ENCODE data around the gene GOLGA6A. TPM values are rescaled to one million over a fixed set of nuclear protein-coding genes. Genes with fewer than 3 reads are reported as not detected.
"Not testable (repeated sequence)": the region's sequence is repeated elsewhere in the genome, so short reads cannot be mapped to it uniquely, and the experiment has no call there.

The GOLGA6A gene
- total RNA-seq, 2 experiments from 2014 or later, result 0.14 to 0.84 TPM

- H3K36me3 Mint-ChIP-seq (ENCODE audit: low read depth), result no peaks in the 10 kb centered on the region
- DNase-seq, result no peak
- H3K4me3 Mint-ChIP-seq, result no peak overlapping the region
- CTCF ChIA-PET, result interaction anchor here (0.8 to 1.0 kb wide), 2 partner anchors 183 to 184 kb away, joined by 3 read pairs; no protein-coding TSS in a partner anchor
- peaks cover 15% of the 10 kb centered on the region for H3K4me1 Mint-ChIP-seq (ENCODE audit: low read depth)
- intact Hi-C loops (cut with micrococcal nuclease), result loop anchor here (10.0 kb wide), 1 partner anchor 150 kb away; no protein-coding TSS in a partner anchor
- peaks cover 36% of the 10 kb centered on the region for H3K27me3 Mint-ChIP-seq (ENCODE audit: low read depth)
- no peak overlapping the region for H3K27ac Mint-ChIP-seq
- no peaks in the 10 kb centered on the region for H3K9me3 Mint-ChIP-seq
These were observed 42.4 kb upstream of the GOLGA6A start for GRCh38 chr15:74124759-74125158.

GRCh38 chr15:74124196-74124595, 41.8 kb upstream of the GOLGA6A start:
- H3K9me3 Mint-ChIP-seq, result no peaks in the 10 kb centered on the region
- no peak overlapping the region for H3K4me3 Mint-ChIP-seq
- CTCF ChIA-PET, result interaction anchor here (0.6 to 1.2 kb wide), 2 partner anchors 151 to 153 kb away, joined by 4 to 5 read pairs; no protein-coding TSS in a partner anchor
- no peak for DNase-seq
- H3K4me1 Mint-ChIP-seq (ENCODE audit: low read depth), result peaks cover 10% of the 10 kb centered on the region
- intact Hi-C loops (cut with micrococcal nuclease), result loop anchor here (10.0 kb wide), 1 partner anchor 149 kb away; no protein-coding TSS in a partner anchor
- H3K27me3 Mint-ChIP-seq (ENCODE audit: low read depth), result peaks cover 31% of the 10 kb centered on the region
- H3K36me3 Mint-ChIP-seq (ENCODE audit: low read depth), result no peaks in the 10 kb centered on the region
- no peak overlapping the region for H3K27ac Mint-ChIP-seq

DNA sequence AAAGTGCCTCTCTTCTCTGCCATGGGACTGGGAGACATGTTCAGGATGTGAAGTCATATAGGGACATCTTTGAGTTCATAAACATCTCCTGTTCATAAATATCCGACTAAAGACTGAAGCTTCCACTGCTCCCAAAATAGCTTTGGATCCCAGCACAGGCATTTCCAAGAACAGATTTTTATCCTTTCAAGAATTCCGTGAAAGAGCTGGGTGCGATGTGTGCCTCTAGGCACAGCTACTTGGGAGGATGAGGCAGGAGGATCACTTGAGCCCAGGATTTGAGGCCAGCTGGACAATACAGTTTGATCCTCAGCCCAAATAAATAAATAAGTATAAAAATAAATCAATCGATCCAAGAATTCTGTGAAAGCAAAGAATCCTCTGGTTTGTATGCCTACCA, 41.3 kb upstream of the GOLGA6A start:
- DNase-seq, result no peak
- H3K27me3 Mint-ChIP-seq (ENCODE audit: low read depth), result peaks cover 25% of the 10 kb centered on the region
- H3K4me1 Mint-ChIP-seq (ENCODE audit: low read depth), result peaks cover 6% of the 10 kb centered on the region
- intact Hi-C loops (cut with micrococcal nuclease), result loop anchor here (10.0 kb wide), 1 partner anchor 149 kb away; no protein-coding TSS in a partner anchor
- CTCF ChIA-PET, result interaction anchor here (0.6 to 1.2 kb wide), 2 partner anchors 151 to 152 kb away, joined by 4 to 5 read pairs; no protein-coding TSS in a partner anchor
- no peak overlapping the region for H3K4me3 Mint-ChIP-seq
- no peaks in the 10 kb centered on the region for H3K9me3 Mint-ChIP-seq
- H3K27ac Mint-ChIP-seq, result no peak overlapping the region
- H3K36me3 Mint-ChIP-seq (ENCODE audit: low read depth), result no peaks in the 10 kb centered on the region

- H3K27ac Mint-ChIP-seq, result no peak overlapping the region
- no peak overlapping the region for H3K4me3 Mint-ChIP-seq
- H3K9me3 Mint-ChIP-seq, result peaks cover 3% of the 10 kb centered on the region
- CTCF ChIA-PET, result interaction anchor here (1.2 kb wide), 1 partner anchor 150 kb away, joined by 5 read pairs; no protein-coding TSS in a partner anchor
- H3K27me3 Mint-ChIP-seq (ENCODE audit: low read depth), result peaks cover 24% of the 10 kb centered on the region
- intact Hi-C loops (cut with micrococcal nuclease), result loop anchor here (10.0 kb wide), 1 partner anchor 148 kb away; no protein-coding TSS in a partner anchor
- peaks cover 4% of the 10 kb centered on the region for H3K4me1 Mint-ChIP-seq (ENCODE audit: low read depth)
- DNase-seq, result no peak
- H3K36me3 Mint-ChIP-seq (ENCODE audit: low read depth), result no peaks in the 10 kb centered on the region
These were observed 40.7 kb upstream of the GOLGA6A start for GRCh38 chr15:74123131-74123429.

DNA sequence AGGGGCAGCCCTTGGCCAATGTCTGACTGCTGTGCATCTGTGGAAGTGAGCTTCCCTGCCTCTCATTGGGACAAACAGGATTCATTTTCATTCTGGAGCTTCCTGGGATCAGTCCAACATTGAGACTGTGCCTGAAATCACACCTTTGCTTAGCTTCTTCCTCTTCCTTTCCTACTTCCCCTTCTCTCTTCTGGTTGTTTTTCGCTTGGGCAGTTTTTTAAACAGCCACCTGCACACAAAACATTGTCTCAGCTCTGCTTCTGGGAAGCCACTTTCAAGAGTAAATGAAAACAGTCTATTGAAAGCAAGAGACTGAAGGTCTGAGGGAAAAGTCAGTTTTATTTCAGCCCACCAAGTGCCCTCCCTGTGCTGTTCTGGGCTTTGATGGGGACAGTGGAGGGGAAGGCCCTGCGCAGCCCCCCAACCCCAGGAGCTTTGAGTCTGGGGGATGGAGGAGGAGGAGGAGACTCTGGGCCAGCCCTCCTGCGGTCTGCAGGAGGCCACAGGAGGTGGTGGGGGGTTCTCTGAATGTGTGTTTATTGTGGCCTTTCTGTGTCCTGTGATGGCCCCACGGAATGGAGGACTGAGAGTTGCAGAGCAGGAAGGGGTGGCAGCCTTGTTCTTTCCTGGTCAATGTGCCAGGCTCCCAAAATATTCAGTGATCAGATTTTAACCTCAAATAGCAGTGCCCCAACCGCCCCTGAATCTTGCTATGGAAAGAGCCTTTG, 40.2 kb upstream of the GOLGA6A start:
- DNase-seq, result no peak
- peaks cover 2% of the 10 kb centered on the region for H3K4me1 Mint-ChIP-seq (ENCODE audit: low read depth)
- H3K27ac Mint-ChIP-seq, result no peak overlapping the region
- intact Hi-C loops (cut with micrococcal nuclease), result loop anchor here (10.0 kb wide), 1 partner anchor 148 kb away; no protein-coding TSS in a partner anchor
- H3K27me3 Mint-ChIP-seq (ENCODE audit: low read depth), result peaks cover 24% of the 10 kb centered on the region
- CTCF ChIA-PET, result interaction anchor here (1.2 kb wide), 1 partner anchor 150 kb away, joined by 5 read pairs; no protein-coding TSS in a partner anchor
- peaks cover 6% of the 10 kb centered on the region for H3K9me3 Mint-ChIP-seq
- H3K4me3 Mint-ChIP-seq, result no peak overlapping the region
- no peaks in the 10 kb centered on the region for H3K36me3 Mint-ChIP-seq (ENCODE audit: low read depth)

GRCh38 chr15:74121858-74122257, 39.5 kb upstream of the GOLGA6A start:
- Mint-ChIP-seq H3K36me3 (ENCODE audit: low read depth) (no peaks in the 10 kb centered on the region), H3K9me3 (peaks cover 6% of the 10 kb centered on the region), H3K4me3 (no peak overlapping the region), H3K27me3 (ENCODE audit: low read depth) (peaks cover 18% of the 10 kb centered on the region), H3K4me1 (ENCODE audit: low read depth) (no peaks in the 10 kb centered on the region), H3K27ac (no peak overlapping the region)
- intact Hi-C loops (cut with micrococcal nuclease), result loop anchor here (10.0 kb wide), 1 partner anchor 147 kb away; no protein-coding TSS in a partner anchor
- CTCF ChIA-PET, result no interaction called here
- no peak for DNase-seq

DNA sequence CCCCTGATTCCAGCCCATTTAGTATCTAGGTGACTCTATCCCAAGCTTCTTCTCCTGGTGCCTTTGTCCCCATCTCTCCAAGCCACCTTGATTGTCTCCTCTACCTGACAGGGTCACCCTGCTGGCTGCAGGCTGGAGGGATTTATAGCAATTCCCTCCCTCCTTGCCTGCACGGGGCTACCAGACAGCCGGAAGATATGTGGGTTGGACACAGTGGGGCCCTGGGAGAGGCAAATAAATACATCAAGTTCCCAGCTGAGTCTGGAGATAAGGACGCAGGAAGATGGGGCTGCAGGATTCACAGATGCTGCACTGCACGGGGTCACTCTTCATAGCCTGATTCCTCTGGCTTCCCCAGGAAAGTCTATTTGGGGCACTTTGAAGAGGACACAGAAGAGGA, 38.7 kb upstream of the GOLGA6A start:
- H3K4me1 Mint-ChIP-seq (ENCODE audit: low read depth), result no peaks in the 10 kb centered on the region
- intact Hi-C loops (cut with micrococcal nuclease), result loop anchor here (10.0 kb wide), 1 partner anchor 146 kb away; no protein-coding TSS in a partner anchor
- H3K27ac Mint-ChIP-seq, result no peak overlapping the region
- H3K9me3 Mint-ChIP-seq, result peaks cover 6% of the 10 kb centered on the region
- DNase-seq, result no peak
- no peaks in the 10 kb centered on the region for H3K36me3 Mint-ChIP-seq (ENCODE audit: low read depth)
- CTCF ChIA-PET, result no interaction called here
- H3K27me3 Mint-ChIP-seq (ENCODE audit: low read depth), result peaks cover 15% of the 10 kb centered on the region
- H3K4me3 Mint-ChIP-seq, result no peak overlapping the region

DNA sequence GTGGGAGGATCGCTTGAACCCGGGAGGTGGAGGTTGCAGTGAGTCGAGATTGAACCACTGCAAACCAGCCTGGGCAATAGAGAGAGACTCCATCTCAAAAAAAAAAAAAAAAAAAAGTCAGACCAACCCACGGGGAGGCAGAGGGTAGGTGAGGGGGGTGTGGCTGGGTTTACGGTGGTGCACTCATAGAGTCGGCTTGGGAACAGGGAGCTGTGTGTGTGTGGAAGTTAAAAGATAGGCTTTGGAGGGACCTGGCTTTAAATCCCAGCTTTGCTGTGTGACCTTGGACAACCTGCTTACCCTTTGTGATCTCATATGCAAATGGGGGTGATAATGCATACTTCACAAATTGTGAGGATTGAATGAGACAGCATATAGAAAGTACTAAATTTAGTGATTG, 38.1 kb upstream of the GOLGA6A start:
- Mint-ChIP-seq H3K4me3 (no peak overlapping the region), H3K27me3 (ENCODE audit: low read depth) (peaks cover 15% of the 10 kb centered on the region), H3K36me3 (ENCODE audit: low read depth) (no peaks in the 10 kb centered on the region), H3K9me3 (peaks cover 6% of the 10 kb centered on the region), H3K27ac (no peak overlapping the region), H3K4me1 (ENCODE audit: low read depth) (no peaks in the 10 kb centered on the region)
- intact Hi-C loops (cut with micrococcal nuclease), result loop anchor here (10.0 kb wide), 1 partner anchor 146 kb away; no protein-coding TSS in a partner anchor
- no peak for DNase-seq
- CTCF ChIA-PET, result no interaction called here

DNA sequence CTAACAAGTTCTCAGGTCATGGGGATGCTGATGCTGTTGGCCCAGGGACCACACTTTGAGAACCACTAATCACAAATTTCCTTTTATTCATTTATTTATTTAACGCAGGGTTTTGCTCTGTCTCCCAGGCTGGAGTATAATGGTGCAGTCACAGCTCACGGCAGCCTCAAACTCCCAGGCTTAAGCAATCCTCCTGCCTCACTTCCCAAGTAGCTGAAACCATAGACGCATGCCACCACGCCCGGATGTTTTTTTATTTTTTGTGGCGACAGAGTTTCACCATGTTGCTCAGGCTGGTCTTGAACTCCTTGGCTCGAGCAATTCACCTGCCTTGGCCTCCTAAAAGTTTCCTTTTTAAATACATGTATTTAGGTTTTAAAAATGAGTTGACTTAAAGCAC, 27.4 kb upstream of the GOLGA6A start:
- DNase-seq, result no peak
- Mint-ChIP-seq H3K27ac (no peak overlapping the region), H3K9me3 (no peaks in the 10 kb centered on the region), H3K36me3 (ENCODE audit: low read depth) (no peaks in the 10 kb centered on the region), H3K4me3 (no peak overlapping the region), H3K4me1 (ENCODE audit: low read depth) (no peaks in the 10 kb centered on the region), H3K27me3 (ENCODE audit: low read depth) (peaks cover 2% of the 10 kb centered on the region)
- intact Hi-C loops (cut with micrococcal nuclease), result no loop called here
- CTCF ChIA-PET, result no interaction called here

GRCh38 chr15:74108611-74109010, 26.3 kb upstream of the GOLGA6A start:
- H3K36me3 Mint-ChIP-seq (ENCODE audit: low read depth); H3K27ac Mint-ChIP-seq; H3K4me1 Mint-ChIP-seq (ENCODE audit: low read depth); H3K27me3 Mint-ChIP-seq (ENCODE audit: low read depth); intact Hi-C loops (cut with micrococcal nuclease); CTCF ChIA-PET; H3K9me3 Mint-ChIP-seq; H3K4me3 Mint-ChIP-seq; DNase-seq: not testable (repeated sequence)

DNA sequence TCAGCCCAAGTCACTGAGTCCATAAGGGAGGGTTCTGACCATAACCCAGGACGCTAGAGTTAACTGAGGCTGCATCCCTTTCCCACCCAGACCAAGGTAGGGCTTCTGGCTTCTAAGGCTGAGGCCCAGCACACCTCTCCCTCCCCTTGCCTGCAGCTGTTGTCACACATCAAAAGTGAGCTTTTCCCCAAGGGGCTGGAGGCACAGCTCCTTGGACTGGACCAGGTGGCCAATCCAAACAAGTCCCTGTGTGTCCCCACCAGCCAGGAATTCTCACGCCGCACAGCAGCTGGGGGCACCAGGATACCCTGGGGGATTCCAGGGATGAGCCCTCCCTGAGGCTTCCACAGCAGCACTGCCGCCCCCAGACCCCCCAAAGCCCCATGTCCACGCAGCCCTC, 25.8 kb upstream of the GOLGA6A start:
- Mint-ChIP-seq H3K36me3 (ENCODE audit: low read depth) (no peaks in the 10 kb centered on the region), H3K27me3 (ENCODE audit: low read depth) (no peaks in the 10 kb centered on the region), H3K9me3 (no peaks in the 10 kb centered on the region), H3K4me1 (ENCODE audit: low read depth) (no peaks in the 10 kb centered on the region), H3K4me3 (no peak overlapping the region), H3K27ac (no peak overlapping the region)
- intact Hi-C loops (cut with micrococcal nuclease), result no loop called here
- no peak for DNase-seq
- CTCF ChIA-PET, result no interaction called here

GRCh38 chr15:74099963-74100733, 17.8 kb upstream of the GOLGA6A start:
- peak; percentile 94 for DNase-seq
- H3K27me3 Mint-ChIP-seq (ENCODE audit: low read depth); intact Hi-C loops (cut with micrococcal nuclease); CTCF ChIA-PET; H3K36me3 Mint-ChIP-seq (ENCODE audit: low read depth); H3K4me1 Mint-ChIP-seq (ENCODE audit: low read depth); H3K9me3 Mint-ChIP-seq: not testable (repeated sequence)
- Mint-ChIP-seq H3K27ac (peak overlapping the region; percentile 84), H3K4me3 (peak overlapping the region; percentile 91)
